RWPE2 (cell line): ENCODE data around the gene PTEN.

Source experiments
- ATAC-seq: fragments of 200-7000 bp; cut with Tn5 transposase; 3 replicates; pipeline ENCODE4 v1.9.1; 2021; ENCODE audit warnings: low read depth
- DNase-seq: peaks from one replicate; pipeline ENCODE4 v3.0.0-alpha.2; 2020; ENCODE audit warnings: low spot score
- H3K27ac ChIP-seq: fragments of 450-650 bp; 2 replicates; pipeline ENCODE4 v1.5.1; 2017; ENCODE audit warnings: mild to moderate bottlenecking; ENCODE audit not compliant: poor library complexity, severe bottlenecking
- H3K27me3 ChIP-seq: fragments of 250-450 bp; sonication (Bioruptor Pico); 2 replicates; pipeline ENCODE4 v1.5.1; 2021; ENCODE audit warnings: mild to moderate bottlenecking, moderate library complexity; ENCODE audit not compliant: insufficient read depth, poor library complexity, severe bottlenecking
- H3K36me3 ChIP-seq: fragments of 250-450 bp; sonication (Bioruptor Pico); 2 replicates; pipeline ENCODE4 v1.5.1; 2020; ENCODE audit warnings: low read depth, mild to moderate bottlenecking, moderate library complexity
- H3K4me1 ChIP-seq: fragments of 250-450 bp; sonication (Bioruptor Pico); 2 replicates; pipeline ENCODE4 v1.5.1; 2021; ENCODE audit warnings: mild to moderate bottlenecking, moderate library complexity; ENCODE audit not compliant: insufficient read depth, poor library complexity, severe bottlenecking
- H3K4me3 ChIP-seq: fragments of 250-450 bp; sonication (Bioruptor Pico); 2 replicates; pipeline ENCODE4 v1.5.1; 2021; ENCODE audit warnings: mild to moderate bottlenecking, moderate library complexity; ENCODE audit not compliant: severe bottlenecking
- H3K9me3 ChIP-seq: fragments of 250-450 bp; sonication (Bioruptor Pico); 2 replicates; pipeline ENCODE4 v1.5.1; 2021; ENCODE audit warnings: mild to moderate bottlenecking, moderate library complexity; ENCODE audit not compliant: severe bottlenecking
- CTCF ChIP-seq: fragments of 450-650 bp; IDR thresholded peaks from one replicate; pipeline ENCODE4 v1.5.1; 2017; ENCODE audit warnings: mild to moderate bottlenecking, moderate library complexity; ENCODE audit not compliant: poor library complexity, severe bottlenecking

The PTEN gene

GRCh38 chr10:87869773-87870551 lies 6.5 kb downstream of the PTEN start:
- no peaks in the 10 kb centered on the region for H3K9me3 ChIP-seq
- no peak overlapping the region for H3K27ac ChIP-seq
- H3K36me3 ChIP-seq = peaks cover 23% of the 10 kb centered on the region
- peaks cover 40% of the 10 kb centered on the region for H3K4me1 ChIP-seq
- ATAC-seq (no peak), DNase-seq (no peak)
- H3K27me3 ChIP-seq = no peaks in the 10 kb centered on the region
- TF ChIP-seq CTCF = no peak
- H3K4me3 ChIP-seq = no peak overlapping the region

- no peak overlapping the region for H3K4me3 ChIP-seq
- peaks cover 50% of the 10 kb centered on the region for H3K4me1 ChIP-seq
- no peaks in the 10 kb centered on the region for H3K9me3 ChIP-seq
- DNase-seq (no peak), ATAC-seq (no peak)
- no peak for TF ChIP-seq CTCF
- peaks cover 24% of the 10 kb centered on the region for H3K36me3 ChIP-seq
- H3K27me3 ChIP-seq = no peaks in the 10 kb centered on the region
- no peak overlapping the region for H3K27ac ChIP-seq
Observed at GRCh38 chr10:87872828-87873227, 9.4 kb downstream of the PTEN start.

- no peak for DNase-seq
- Histone ChIP-seq H3K9me3 (no peaks in the 10 kb centered on the region), H3K27me3 (no peaks in the 10 kb centered on the region), H3K36me3 (peaks cover 26% of the 10 kb centered on the region), H3K27ac (no peak overlapping the region), H3K4me1 (peaks cover 44% of the 10 kb centered on the region), H3K4me3 (no peak overlapping the region)
- no peak for ATAC-seq
- TF ChIP-seq CTCF = no peak
Observed at GRCh38 chr10:87873656-87874055, 10.2 kb downstream of the PTEN start.

GRCh38 chr10:87875929-87876571 lies 12.6 kb downstream of the PTEN start:
- Histone ChIP-seq H3K27ac (no peak overlapping the region), H3K4me1 (peaks cover 28% of the 10 kb centered on the region)

More at GRCh38 chr10:87875929-87876571, 12.6 kb downstream of the PTEN start:
- no peaks in the 10 kb centered on the region for H3K27me3 ChIP-seq
- H3K4me3 ChIP-seq = no peak overlapping the region
- ATAC-seq (no peak), DNase-seq (no peak)
- TF ChIP-seq CTCF = no peak
- H3K9me3 ChIP-seq = no peaks in the 10 kb centered on the region
- H3K36me3 ChIP-seq = peaks cover 38% of the 10 kb centered on the region
